ENCODE results near the gene BCL2L12.

Gene BCL2L12

DNA sequence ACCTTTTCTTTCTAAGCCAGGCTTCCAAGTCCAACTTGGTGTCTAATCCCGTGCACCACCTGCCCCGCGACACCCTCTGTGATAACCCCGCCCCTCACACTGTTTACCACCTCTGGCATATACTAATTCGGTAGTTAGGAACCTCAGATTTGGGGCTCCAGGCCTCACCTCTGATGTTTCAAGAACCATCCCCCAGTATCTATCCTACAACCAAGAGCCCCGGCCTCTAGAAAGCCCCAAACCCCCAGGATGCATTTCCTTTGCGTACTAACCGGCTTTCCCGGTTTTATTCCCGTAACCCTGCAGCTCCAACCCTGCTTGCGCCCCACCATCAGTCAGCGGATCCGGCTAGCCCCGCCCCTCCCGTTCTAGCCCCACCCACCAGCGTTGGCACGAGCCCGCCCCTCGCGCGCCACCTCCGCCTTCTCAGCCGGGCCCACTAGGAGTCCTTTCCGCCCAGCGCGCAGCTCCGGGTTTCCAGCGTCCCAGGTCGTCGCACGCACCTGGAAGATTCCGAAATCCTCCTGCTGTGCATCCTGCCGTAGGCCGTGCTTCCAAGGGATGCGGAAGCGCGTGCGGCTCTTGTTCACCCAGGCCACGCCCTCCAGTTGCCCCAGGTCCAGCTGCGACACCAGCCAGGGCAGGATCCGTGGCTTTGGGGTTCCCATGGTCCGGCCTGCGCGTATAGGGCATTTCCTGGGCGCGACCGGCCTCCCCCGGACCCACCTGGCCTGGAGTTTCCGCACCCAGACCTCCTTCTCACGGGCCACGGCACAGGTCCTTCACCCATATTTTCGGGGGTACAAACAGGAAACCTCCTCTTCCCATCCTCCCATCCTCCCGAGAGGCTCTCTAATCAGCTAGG is 1.3 kb upstream of the BCL2L12 start:
- peak; percentile 52 for DNase-seq

DNA sequence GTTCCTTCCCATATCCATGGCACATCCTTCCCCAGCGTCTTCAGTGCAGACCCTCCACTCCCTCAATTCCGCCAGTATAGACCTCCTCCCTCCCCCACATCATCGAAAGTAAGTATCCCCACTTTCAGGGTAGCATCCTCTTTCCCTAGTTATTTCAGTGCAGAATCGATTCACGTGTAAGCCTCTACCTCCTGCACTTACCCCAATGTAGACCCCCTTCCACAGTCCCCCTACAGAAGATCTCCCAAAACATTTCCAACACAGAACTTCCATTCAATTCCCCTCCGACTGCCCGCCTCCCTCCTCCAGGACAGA is 740 bp upstream of the BCL2L12 start:
- DNase-seq: no peak

DNA sequence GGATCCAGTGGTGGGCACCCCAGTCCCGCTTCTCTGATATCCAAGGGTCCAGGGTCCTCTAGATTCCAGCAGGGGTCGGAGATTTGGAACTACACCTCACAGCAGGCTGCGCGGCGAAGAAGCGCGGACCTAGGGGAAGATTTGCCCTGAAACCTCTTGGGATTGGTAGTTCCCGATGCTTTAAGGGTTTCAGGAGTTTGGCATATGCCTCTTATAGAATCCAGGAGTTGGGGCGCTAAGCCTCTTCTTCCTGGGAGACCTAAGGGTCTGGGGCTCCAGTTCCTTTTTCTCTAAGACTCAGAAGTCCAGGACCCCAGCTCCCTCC is 349 bp downstream of the BCL2L12 start:
- no peak for DNase-seq

DNA sequence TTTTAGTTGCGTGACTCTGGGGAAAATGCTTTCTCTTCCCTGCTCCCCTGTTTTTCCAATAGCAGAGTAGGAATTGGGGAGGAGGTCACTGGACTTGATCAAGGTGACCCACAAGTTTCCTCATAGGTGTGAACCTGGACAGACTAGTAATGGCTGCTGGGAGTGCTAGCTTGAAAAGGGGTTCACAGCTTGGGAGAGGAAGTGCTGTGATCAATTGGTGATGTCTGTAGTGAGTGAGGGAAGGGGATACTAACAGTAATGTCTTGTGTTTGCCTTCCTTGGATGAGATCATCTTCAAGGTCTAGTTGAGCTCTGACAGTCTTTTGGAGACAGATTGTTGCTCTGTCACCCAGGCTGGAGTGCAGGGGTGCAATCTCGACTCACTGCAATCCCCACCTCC is 1.7 kb downstream of the BCL2L12 start:
- DNase-seq: no peak

DNA sequence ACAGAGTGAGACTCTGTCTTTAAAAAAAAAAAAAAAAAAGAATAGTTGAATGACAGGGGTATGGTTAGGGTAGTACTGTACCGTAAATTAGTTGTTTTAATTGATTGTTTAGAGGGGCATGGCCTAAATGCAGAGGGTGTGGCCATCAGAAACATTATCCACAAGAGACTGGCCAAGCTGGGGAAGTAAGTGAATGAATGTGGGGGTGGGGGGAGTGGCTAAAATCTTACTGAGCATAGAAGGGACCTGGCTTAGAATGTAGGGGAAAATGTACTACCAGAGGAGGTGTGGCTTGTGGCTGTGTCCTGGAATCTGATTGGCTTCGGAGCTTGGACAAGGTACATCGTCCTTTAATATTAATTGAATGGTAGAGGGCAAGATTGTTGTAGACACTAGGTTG is 3.8 kb downstream of the BCL2L12 start:
- no peak for DNase-seq

DNA sequence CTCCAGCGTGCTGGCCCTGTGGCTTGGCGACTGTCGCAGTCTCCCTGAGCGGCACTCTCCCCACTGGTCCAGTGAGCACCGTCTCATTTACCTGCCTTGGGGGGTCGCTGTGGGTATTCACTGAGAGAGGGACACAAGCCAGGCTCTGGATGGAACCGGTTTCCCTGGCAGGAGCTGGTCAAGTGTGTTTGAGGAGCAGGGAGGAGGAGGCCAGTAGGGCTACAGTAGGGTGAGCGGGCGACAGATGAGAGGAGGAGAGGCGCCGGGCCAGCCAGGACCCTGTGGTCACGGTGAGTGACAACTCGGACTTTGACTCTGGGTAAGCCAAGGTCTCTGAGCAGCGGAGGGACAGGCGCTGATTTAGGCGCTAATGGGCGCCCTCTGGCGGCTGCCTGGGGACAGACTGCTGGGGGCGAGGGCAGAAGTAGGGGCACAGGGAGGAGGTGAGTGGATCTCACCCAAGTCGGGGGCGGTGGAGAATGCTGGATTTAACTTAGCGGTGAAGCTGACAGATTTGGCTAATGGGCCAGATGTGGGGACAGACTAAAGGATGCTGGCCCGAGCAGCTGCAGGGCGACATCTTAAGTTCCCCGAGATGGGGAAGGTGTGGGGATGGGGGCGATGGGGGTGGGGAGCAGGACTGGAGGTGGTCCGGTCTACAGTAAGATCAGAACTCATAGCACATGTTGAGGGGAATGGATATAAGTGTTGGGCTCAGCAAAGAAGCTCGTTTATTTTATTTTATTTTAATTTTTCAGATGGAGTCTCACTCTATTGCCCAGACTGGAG is 6.6 kb downstream of the BCL2L12 start:
- peak; percentile 70 for DNase-seq

DNA sequence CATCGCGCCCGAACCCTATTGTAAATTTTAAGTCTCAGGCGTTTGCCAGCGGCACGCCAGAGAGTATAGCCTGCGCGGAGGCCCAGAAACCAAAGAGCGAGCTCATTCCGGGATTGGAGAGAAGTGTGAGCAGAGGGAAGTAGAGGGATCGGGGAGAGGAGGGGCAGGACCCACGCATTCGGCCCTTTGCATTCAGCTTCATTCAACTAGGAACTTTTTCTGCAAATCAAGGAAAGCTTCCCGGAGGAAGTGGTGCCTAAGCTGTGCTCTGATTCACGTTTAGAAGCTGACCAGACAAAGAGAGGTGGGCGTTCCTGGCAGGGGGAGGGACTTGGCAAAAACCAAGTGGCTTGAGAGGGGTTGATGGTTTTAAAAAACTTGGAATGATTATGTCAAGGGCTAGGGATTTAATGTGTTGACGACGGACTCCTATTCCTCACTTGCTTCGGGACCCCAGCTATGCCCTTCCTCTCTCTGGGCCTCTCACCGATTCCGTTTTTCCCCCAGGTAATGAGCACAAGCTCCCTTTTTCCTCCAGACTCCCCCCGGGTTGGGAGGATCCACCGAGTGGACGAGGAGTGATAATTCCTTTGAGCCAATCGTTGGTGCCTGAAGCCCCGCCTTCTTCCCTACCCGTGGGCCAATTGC is 10.5 kb downstream of the BCL2L12 start:
- DNase-seq: peak; percentile 98

DNA sequence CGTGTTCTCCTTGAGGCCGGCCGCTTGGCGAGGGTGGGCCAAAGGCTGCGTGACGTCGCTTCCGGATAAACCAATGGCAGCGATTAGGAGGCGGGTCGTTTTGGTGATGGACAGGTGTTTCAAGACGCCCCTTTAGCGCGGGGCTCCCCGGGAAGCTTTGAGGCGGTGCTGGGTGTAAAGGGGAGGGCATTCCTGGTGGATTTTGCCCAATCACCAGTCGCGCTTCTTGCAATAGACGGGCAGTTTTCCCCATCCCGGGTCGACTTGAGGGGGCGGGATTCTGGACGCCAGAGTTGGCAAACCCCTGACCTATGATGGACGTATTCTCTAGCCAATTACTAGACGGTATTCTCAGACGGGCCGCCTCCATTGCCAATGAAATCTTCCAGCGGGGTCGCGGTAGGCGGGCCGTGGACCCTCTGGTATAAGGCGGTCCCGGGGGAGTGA is 11.1 kb downstream of the BCL2L12 start:
- peak; percentile 100 for DNase-seq

DNA sequence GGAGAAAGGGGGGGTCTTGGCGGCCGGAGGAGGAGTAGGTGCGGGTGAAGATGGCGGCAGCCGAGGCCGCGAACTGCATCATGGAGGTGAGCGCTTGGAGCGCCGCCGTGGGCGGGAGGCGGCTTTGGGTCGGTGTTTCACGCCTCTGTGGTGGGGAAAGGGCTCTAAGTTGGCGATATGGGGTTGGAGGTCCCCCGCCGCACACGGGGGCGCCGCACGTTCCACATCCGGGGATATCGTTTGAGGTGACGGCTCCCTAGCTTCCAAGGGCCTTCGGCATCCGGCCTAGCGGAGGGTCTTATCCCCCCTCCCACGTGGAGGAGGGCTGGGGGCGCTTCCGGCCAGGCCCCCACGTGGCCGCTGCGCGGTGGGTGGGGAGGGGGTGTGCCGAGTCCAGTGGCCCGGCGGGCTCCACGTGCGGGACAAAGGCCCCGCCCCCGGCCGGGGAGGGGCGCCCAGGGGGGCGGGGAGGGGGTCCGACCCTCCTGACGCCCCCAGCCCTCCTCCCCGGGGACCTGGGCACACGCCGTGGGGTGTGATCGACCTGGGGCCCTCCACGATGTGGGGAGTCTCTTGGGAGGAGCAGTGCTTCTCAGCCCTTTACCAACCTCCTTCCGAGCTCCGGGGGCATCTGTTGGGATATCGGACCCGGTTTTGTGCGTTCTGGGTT is 11.6 kb downstream of the BCL2L12 start, which contains the start of gene PRMT1:
Gene PRMT1, plus strand, starts transcription at position 41 of the 670 bp plus-strand sequence. Its CDS starts 10 bp downstream, at position 51.
- peak; percentile 61 for DNase-seq

DNA sequence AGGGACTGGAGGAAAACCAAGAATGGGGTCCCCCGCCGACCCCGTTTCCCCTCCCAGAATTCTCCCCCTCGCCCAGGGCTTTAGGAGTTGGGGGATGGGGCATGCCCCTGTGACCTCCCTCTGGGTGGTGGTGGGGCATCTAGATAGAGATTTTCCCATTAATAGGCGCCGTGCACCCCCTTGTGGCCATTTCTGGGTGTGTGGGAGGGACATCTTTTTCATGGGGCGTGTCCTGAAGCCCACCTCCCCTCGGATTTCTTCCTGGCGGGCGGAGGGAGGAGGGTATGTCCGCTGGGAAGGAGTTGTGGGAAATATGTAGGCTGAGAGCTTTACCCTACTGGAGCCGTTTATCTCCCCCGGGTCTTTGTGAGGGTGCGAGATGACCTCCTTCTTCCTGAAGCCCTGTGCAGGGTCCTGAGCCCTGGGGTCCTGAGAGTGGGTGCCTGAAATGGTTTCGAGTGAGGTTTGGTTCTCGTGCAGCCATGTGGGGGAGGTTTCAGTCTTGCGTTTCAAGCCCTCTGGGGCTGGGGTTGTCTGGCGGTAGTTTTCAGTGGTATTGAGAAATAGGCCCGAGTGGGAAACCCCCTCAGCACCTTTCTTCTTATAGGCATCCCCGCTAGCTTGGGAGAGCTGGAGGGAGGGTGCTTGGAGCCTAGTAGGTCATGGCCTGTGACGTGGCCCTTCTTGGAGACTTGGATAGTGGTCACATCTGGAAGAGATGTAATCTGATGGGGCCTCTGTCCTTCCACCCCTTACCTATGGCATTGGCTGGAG is 12.4 kb downstream of the BCL2L12 start:
- peak; percentile 87 for DNase-seq

DNA sequence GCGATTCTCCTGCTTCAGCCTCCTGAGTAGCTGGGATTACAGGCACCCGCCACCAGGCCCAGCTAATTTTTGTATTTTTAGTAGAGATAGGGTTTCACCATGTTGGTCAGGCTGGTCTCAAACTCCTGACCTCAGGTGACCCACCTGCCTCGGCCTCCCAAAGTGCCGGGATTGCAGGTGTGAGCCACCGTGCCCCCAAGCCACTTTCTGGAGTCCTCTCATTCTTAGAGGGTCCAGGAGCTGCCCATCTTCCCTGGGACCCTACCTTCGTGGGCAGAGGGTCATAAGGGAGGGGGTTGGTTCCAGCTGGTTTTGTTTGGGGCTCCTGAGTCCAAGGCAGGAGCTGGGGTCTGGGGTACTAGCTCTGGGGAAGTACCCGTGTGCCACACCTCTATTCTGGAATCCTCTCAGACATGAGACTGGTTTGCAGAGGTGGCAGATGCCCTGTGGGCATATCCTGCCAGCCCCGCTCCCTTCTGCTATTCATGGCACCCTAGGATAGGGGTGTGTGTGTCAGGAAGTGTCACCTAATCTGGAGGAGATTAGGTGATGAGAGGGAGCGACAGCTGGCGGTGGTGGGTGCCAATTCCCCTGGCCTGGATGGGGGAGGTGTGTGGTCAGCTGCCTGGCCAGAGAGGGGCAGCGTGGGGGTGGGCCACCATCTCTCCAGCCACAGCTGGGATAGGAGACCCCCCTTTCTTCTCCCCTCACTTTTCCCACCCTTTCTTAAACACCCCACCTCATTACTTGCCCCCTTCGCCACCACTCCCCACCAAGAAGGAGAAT is 13.4 kb downstream of the BCL2L12 start:
- no peak for DNase-seq

DNA sequence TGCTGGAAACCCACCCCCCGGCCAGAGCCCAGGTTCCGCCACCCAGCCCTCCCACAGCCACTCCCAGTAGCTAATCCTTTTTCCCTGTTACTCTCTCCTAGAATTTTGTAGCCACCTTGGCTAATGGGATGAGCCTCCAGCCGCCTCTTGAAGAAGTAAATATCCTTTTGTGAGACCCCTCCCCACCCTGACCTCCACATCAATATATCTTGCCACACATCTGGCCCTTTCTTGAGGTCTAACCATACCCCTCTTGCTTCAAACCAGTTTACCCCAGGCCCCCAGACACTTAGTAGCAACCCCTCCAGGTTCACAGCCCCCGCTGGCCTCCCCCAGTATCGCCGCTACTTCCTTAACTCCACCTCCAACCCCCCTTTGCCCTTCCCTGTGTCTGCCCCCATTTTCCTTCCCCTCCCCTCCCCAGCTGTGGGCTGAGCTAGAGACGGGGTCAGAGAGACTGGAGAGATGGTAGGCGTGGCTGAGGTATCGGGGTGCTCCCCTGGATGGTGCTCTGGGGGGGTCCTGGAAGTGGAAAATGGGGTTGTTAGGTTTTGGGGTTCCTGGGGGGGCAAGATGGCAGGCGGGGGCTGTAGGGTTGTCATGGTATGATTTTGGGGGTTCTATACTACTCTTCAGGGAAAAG is 14.2 kb downstream of the BCL2L12 start:
- DNase-seq: no peak

DNA sequence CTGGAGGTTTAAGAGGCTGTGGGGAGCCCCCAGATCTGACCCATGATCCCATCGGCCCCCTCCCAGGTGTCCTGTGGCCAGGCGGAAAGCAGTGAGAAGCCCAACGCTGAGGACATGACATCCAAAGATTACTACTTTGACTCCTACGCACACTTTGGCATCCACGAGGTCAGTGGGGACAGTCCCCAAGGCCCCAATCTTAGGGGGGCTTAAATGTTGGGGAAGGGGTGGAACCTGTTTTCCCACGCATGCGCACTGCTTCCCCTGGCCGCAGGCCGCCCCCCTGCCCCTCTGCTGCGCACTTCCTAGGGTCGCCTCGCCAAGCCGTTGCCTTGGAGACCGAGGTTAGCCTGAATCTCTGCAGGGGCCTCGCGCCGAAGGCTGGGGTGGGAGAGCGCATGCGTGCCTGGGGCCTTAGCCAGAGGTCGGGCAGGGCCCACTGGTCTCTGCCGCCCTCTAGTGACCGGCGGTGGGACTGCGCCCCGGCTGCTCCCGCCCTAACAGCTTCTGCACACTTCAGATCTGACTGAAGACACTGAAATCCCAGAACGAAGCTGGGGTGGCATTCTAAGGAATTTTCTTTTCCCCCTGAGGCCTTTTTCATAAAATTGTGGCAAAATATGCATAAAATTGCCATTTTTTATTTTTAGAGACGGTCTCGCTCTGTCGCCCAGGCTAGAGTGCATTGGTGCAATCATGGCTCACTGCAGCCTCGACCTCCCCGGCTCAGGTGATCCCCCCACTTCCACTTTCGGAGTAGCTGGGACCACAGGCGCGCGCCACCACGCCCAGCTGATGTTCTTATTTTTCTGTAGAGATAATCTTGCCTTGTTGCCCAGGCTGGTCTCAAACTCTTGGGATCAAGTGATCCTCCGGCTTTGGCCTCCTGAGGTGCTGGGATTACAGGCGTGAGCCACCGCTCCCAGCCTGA is 15.0 kb downstream of the BCL2L12 start:
- DNase-seq: peak; percentile 79

DNA sequence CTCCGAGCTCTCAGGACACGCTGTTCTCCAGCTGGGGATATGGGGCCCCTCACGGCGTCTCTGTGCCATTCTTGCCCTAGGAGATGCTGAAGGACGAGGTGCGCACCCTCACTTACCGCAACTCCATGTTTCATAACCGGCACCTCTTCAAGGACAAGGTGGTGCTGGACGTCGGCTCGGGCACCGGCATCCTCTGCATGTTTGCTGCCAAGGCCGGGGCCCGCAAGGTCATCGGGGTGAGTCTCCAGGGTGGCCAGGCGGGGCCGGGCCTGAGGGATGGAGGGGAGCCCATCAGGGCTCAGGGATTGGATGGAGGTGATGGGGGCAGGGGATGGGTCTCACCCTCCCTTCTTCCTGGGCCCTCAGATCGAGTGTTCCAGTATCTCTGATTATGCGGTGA is 16.1 kb downstream of the BCL2L12 start:
- DNase-seq: no peak

DNA sequence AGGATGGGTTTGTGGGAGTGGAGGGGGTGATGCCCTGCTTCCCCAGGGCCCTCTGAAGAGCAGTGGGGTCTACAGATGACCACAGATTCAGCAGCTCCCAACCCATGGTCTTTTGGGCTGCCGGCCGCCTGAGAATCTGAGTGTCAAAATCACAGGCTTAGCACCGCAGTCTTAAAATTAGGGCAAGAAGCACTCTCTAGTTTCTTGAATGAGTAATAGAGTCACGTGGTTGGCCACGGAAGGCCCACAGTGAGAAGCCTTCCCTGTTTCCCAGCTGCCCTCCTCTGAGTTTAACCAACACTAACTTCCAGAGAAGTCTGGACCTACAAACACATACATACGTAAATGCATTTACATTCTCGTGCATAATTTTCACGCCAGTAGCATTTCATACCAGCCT is 16.5 kb downstream of the BCL2L12 start:
- no peak for DNase-seq

DNA sequence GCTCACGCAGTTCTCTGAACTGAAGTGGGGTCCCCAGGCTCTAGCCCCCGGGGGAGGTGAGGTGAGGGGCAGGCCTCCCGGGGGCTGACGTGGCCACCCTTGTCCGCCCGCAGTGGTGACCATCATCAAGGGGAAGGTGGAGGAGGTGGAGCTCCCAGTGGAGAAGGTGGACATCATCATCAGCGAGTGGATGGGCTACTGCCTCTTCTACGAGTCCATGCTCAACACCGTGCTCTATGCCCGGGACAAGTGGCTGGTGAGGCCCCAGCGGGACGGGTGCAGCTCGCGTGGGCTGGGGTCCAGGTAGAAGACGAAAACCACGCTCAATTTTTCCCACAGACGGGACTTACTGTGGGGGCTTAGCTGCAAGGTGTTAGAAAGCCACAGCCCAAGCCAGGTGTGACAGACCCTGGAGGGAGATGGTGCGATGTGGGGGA is 18.1 kb downstream of the BCL2L12 start:
- DNase-seq: no peak

DNA sequence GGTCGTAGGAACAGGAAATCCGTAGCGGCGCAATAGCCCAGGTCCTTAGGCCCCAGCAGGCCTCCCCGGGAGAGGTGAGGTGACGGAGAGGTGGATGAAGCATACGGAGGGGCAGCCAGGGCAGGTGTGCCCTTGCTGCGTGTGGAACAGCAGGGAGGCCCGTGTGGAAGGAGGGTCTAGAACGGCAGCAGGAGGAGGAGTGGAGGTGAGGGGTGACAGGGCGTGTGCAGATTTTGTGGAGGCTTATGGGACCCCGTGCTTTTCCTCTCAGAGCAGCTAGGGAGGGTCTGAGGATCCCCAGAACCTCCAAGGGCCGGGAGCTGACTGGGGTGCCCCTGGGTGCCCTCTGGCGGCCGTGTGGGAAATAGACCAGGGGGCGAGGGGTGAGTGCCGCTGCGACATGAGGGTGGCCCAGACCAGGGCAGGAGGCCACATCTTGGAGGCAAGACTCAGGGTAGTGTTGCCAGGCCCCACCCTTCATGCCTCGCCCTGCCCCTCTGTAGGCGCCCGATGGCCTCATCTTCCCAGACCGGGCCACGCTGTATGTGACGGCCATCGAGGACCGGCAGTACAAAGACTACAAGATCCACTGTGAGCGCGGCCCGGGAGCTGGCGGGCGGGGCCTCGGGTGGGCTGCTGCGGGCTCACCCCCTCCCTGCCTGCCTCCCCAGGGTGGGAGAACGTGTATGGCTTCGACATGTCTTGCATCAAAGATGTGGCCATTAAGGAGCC is 18.7 kb downstream of the BCL2L12 start:
- DNase-seq: no peak

DNA sequence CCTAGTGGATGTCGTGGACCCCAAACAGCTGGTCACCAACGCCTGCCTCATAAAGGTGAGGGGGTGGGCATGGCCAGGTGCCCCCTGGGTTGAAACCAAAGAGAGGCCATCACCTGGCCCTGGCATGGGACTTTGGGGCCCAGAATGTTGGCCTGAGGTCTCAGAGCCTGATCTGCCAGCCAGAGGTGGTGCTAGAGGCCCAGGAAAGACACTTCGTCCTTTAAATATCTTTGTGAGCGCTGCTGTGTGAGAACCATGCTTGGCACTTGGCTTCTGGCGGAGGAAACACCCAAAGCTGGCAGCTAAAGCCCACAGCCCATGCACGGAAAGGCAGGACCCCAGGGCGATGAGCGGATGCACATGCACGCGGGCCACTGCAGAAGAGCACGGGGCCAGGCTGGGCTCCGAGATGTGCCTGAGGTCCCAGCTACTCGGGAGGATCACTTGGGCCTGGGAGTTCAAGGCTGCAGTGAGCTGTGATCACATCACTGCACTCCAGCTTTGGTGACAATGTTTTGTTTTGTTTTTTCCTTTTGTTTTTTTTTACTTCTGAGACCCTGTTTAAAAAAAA is 19.3 kb downstream of the BCL2L12 start:
- DNase-seq: no peak

DNA sequence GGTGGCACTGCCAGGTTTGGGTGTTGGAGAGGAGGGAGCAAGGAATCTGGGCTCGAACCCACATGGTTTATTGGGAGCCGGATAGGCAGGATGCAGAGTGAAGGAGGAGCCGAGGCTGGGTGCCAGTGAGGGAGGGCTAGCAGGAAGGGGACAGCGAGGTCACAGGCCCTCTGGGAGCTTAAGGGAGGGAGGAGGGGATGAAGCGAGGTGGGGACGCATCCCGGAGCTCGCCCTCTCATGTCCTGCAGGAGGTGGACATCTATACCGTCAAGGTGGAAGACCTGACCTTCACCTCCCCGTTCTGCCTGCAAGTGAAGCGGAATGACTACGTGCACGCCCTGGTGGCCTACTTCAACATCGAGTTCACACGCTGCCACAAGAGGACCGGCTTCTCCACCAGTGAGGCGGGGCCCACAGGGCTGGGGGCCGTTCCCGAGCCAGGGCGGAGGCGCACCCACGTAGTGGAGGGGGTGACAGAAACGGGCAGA is 20.2 kb downstream of the BCL2L12 start:
- DNase-seq: no peak

All from NCI-H1694 treated with DMSO at 0.1 percent for 48 hours (cell line).